ENCODE data around the gene VN1R5.
"Not testable (repeated sequence)": the region's sequence is repeated elsewhere in the genome, so short reads cannot be mapped to it uniquely, and the experiment has no call there.

Gene VN1R5

GRCh38 chr1:247274605-247275256 lies 18.9 kb downstream of the VN1R5 start:
- DNase-seq = no peak

GRCh38 chr1:247277191-247277590 lies 21.3 kb downstream of the VN1R5 start:
- DNase-seq = no peak

DNA sequence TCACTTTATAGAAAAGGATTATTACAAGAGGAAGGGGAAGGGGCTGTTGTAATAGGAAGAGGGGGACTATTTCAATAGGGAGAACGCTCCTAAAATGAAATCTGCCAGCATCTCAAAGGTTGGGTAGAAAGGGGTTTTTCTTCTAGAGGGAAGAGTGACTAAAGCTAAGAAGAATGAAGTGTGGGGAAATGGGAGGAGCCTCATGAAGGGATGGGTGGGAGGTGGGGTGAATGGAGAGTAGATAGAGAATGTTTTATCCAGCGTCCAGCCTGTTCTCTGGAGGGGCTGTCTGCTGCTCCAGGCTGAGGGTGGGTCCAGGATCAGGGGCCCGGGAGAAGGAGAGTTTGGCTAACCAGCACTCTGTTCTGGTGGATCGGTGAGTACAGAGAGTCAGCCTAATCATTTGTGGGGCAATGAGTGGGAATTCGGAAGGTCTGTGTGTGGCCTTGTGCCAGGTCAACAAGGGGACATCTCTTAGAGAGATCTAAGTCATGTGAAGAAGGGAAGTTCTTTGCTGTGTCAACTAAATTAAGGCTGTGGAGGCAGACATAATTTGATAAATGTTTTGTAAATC lies 25.2 kb downstream of the VN1R5 start:
- no peak for DNase-seq

DNA sequence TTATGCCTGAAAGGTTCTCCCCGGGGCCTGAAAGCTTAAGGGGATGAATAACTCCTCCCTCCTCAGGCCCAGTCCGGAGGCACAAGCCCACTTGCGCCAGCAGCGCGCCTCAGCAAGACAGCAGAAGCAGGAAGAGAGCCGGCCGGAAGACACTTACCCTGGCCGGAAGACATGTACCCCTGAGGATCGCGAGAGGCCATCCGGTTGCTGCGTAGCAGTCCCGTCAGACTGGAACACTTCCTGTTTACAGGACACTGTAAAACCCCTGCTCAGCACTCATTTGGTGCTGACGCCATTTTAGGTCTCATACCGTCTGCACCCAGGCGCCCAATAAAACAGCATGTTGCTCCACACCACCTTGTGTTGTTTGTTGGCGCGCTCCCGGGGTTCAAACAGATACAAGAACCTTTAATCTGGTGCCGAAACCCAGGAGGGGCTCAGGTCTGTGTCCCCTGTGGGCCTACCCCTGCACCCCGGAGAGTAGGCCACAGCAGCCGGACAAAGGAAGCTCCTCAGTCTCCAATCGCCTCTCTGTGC lies 30.3 kb downstream of the VN1R5 start:
- DNase-seq = no peak

- no peak for DNase-seq
Observed at GRCh38 chr1:247287460-247287859, 31.6 kb downstream of the VN1R5 start.

DNA sequence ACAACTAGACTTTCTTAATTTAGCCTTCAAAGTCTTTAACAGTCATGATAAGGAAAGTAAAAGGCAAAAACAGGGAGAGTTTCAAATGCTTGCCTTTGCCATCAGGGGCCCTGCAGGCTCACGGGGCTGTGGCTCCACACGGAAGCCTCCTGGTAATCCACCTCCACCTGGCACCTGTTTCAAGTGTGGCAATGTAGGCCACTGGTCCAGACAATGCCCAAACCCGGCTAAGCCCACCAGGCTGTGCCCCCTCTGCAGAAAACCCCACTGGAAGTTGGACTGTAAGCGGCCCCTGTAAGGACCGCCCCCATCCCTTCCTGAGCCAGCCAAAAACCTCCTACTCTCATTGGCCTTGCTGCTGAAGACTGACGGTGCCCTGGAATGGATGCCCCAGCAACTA lies 32.5 kb downstream of the VN1R5 start:
- DNase-seq = no peak

DNA sequence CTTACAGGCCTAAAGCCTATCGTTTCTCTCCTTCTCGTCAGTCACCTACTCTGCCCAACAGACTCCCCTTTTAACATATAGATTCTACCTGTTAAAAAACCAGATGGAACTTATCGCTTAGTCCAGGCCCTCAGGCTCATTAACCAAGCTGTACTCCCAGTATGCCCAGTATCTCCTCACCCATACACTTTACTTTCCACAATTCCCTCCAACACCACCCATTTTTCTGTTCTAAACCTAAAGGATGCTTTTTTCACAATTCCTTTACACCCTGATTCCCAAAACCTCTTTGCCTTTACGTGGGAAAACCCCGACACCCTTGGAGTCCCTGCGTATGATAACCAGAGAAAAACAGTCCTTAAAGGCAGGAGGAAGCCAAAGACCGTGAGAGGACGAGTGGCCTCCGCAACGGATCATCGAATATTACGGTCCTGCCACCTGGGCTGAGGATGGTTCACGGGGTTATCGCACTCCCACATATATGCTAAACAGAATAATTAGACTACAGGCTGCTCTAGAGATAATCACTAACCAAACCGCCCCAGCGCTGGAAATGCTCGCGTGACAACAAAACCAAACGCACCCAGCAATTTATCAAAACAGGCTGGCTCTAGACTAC lies 33.5 kb downstream of the VN1R5 start:
- DNase-seq = not testable (repeated sequence)

GRCh38 chr1:247290576-247290975 lies 34.7 kb downstream of the VN1R5 start:
- DNase-seq = no peak

DNA sequence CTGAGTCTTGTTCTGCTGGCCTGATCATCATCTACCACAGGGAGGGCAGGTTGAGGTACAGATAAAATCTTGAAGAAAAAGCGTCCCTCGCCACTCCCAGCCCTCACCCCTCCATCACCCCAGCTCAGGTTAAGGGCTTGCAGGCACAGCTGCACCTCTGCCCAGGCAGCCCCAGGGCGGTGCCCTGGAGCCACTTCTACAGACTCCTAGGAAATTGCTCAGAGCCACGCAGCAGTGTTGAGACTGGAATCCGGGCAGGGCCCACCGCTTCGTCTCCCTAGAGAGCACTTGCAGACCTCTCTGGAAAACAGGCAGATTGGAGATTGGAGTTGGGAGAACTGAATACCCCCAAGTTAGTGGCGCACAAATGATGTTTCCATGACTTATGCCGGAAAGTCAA lies 35.3 kb downstream of the VN1R5 start:
- DNase-seq = no peak

- DNase-seq = no peak
Observed at GRCh38 chr1:247291833-247292561, 36.1 kb downstream of the VN1R5 start.

- no peak for DNase-seq
Observed at GRCh38 chr1:247293047-247293446, 37.2 kb downstream of the VN1R5 start.

GRCh38 chr1:247294282-247294681 lies 38.4 kb downstream of the VN1R5 start:
- DNase-seq = no peak

DNA sequence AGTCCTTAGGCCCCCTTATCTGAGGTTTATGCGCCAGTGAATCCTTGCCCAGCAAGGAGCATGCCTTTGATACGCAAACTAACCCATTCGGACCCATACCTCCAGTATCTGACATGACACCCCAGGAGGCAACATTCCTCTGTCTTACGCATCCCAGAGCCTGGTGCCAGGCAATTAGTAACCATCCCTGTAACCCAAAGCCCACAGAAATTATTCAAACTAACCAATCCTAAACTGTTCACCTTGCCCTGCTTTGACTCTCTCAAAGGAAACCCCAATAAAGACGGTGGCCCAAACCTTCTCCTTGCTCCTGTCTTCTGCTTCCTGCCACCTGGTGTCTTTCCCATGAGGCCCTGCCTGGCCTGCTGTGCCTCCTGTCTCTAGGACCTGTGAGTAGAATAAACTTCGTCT lies 39.4 kb downstream of the VN1R5 start:
- no peak for DNase-seq

DNA sequence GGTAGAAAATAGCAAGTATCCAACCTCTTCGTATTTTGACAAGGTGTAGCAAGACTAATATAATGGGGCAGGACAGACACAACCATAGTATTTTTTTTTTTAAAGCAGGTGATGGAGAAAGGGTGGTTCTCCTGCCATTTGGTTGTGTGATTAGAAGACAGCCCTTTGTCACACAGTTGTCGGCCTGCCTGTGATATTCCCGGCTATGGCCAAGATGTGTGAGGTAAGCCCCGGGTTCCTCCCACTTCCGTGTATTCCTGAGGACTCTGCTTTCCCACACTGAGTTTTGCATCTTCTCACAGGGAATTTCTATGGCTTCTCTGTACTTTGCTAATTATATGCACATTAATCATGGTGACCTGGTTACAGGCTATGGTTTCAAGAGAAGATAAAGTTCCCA lies 39.9 kb downstream of the VN1R5 start:
- no peak for DNase-seq

DNA sequence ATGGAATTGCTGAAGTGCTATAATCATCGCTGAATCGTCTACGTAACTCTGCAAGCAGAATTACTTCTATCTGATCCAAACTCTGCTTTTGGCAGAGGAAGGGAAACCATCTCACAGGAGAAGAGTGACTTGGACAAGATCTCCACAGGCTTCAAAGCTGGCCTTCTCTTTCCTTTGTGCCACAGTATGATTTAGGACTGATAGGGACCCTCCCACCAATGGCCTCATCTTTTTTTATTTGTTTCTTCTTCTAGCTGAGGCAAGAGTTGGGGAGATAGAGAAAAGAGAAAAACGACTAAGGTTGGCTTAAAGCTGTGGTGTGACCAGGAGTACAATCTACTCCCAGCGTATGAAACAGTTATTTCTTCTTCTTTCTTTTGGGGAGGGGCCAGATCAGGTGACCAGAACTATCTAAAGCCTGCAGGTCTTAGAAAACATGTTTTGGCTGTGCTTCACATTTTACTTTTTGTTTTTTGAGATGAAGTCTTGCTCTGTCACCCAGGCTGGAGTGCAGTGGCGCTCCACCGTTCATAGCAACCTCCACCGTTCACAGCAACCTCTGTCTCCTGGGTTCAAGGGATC lies 40.8 kb downstream of the VN1R5 start:
- DNase-seq = no peak

DNA sequence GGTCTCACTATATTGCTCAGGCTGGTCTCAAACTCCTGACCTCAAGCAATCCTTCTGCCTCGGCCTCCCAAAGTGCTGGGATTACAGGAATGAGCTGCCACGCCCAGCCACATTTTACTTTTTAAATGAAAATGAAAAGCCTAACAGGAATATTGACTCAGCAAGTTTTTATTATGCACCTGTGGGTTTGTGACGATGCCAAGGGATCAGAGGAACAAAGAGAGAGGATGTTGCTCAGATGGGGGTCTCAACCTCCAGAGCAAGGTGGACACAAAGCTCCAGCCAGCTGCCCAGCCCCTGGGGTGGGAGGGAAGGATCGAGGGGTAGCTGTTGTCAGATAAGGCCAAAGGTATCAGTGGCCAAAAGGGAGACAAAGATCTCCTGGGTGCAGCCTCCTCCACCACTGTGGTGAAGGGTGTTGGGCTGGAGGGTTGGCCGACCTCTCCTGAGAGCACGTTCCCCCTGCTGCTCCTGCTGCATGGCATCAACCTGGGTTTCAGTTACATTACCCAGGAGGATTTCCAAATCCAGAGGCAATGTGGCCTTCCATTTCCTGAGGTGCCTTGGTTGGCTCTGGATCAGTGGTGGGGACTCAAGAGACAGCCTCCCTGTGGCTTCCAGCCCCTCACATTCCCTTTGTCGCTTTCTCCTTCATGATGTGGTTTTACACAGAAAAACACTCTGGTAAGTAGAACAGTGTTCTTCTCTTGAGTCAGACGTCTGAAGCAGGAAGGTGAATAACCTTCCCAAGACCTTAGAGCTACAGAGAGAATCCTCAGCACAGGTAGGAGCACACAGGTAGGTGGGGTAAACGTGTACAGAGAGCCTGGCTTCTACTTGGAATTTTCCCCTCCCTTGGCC lies 41.6 kb downstream of the VN1R5 start:
- no peak for DNase-seq

- no peak for DNase-seq
Observed at GRCh38 chr1:247298124-247298481, 42.2 kb downstream of the VN1R5 start.

DNA sequence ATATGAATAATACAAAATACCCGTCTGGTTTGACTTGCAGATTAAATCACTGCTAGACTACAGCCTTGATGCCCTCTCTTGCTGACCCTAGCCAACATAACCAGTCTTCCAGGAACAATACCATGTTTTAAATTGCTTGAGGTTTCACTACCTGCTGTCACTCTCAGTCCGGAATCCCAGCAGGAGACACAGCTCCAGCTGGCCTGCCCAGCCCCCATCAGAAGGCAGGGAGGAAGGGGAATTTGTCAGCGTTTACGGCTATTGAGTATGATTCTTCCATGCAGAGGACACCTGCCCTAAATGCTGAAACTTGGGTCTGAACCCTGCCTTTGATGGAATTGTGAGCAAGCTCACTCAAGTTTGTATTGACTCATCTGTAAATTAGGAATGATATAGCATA lies 42.8 kb downstream of the VN1R5 start:
- DNase-seq = no peak

DNA sequence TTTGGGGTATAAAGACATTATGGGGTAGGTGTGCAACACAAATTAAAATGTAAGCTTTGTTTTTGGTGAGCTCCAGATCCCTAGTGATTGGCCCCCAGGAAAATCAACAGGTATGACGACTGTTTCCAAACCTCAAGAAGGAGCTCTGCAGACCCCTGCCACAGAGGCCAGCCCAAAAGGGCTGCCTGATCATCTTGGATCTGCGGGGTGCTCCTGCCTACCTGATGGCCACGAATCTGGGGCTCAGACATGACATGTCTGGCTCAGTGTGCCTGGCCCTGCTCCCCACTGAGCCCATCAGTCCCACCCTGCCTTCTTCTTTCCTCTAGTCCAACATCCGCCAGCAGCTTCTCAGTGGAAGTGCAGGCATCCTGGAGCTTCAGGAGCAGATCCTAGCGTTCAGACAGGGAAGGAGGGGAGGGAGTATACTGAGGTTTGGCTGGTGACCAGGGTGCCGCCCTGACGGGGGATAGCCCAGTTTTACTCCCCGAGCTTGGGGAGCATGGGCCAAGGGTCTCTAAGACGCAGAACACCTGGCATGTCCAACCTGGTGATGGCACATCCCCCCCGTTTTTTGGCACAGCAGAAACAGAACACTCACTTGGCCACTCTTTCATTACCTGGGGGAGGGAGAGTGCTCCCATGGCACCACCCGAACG lies 44.0 kb downstream of the VN1R5 start:
- DNase-seq = no peak

- DNase-seq = no peak
Observed at GRCh38 chr1:247300491-247301175, 44.8 kb downstream of the VN1R5 start.

DNA sequence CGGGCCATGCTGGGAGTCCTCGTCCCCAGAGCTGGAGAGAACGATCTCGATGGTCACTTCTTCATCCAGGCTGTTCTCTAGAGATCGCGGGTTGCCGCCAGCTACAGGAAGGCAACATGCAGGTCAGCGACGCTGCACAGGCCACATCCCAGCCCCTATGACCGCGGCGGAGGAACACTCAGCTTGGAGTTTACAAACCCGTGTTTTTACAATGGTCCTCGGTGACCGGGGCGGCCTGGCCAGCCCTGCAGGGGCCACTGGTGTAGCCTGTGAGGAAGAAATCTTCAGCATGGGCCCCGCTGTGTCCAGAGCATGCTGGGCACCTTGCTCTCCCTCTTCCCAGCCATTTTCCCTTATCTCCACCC lies 45.3 kb downstream of the VN1R5 start:
- no peak for DNase-seq
